ENCODE measurements around the gene SIL1.

SIL1 gene

DNA sequence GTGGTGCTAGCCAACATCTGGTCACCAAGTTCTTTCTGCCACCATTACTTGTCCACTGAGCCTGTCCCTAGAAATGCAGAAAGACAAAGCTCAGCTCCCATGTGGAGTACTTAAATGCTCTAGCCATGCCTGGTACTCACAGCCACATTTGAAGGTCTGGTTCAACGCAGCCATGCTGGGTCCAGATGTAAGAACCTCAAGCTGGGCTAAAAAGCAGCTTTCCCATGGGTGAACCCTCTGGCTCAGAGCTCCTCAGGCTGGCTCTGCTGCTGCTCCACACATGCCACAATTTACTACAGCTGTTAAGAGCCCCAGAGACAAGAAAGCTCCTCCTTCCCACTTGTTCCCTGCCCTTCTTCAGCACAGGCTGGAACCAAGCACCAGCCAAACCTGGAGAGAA, 225.9 kb downstream of the SIL1 start:
- Histone ChIP-seq H3K4me1 (ENCODE audit: control insufficient read depth, low read length) (no peaks in the 10 kb centered on the region), H3K9me2 (replicated peaks; ENCODE audit: control insufficient read depth, low read length) (no peaks in the 10 kb centered on the region), H3F3A (ENCODE audit: control insufficient read depth, insufficient read depth) (no peaks in the 10 kb centered on the region), H3K27ac (ENCODE audit: low read depth, low read length) (no peak overlapping the region), H3K9me3 (ENCODE audit: control insufficient read depth, insufficient read depth, low read length) (no peaks in the 10 kb centered on the region), H4K20me1 (ENCODE audit: control insufficient read depth, insufficient read depth, low read depth, low read length) (no peaks in the 10 kb centered on the region), H3K27me3 (ENCODE audit: control insufficient read depth, low read length) (no peaks in the 10 kb centered on the region), H3K36me3 (ENCODE audit: control insufficient read depth, low read length) (no peaks in the 10 kb centered on the region), H3K4me3 (ENCODE audit: low read length) (no peak overlapping the region), H3K4me2 (ENCODE audit: low read length) (no peak overlapping the region), H3K79me2 (ENCODE audit: control insufficient read depth, low read length) (no peaks in the 10 kb centered on the region)
- TF ChIP-seq, protein P1, sequence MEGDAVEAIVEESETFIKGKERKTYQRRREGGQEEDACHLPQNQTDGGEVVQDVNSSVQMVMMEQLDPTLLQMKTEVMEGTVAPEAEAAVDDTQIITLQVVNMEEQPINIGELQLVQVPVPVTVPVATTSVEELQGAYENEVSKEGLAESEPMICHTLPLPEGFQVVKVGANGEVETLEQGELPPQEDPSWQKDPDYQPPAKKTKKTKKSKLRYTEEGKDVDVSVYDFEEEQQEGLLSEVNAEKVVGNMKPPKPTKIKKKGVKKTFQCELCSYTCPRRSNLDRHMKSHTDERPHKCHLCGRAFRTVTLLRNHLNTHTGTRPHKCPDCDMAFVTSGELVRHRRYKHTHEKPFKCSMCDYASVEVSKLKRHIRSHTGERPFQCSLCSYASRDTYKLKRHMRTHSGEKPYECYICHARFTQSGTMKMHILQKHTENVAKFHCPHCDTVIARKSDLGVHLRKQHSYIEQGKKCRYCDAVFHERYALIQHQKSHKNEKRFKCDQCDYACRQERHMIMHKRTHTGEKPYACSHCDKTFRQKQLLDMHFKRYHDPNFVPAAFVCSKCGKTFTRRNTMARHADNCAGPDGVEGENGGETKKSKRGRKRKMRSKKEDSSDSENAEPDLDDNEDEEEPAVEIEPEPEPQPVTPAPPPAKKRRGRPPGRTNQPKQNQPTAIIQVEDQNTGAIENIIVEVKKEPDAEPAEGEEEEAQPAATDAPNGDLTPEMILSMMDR (IDR thresholded peaks at IDR 0.05; ENCODE audit: low read depth, low read length, poor library complexity, severe bottlenecking) = no peak
- TF ChIP-seq EZH2phosphoT487 (IDR thresholded peaks at IDR 0.05; ENCODE audit: borderline replicate concordance, low read length) = no peak

DNA sequence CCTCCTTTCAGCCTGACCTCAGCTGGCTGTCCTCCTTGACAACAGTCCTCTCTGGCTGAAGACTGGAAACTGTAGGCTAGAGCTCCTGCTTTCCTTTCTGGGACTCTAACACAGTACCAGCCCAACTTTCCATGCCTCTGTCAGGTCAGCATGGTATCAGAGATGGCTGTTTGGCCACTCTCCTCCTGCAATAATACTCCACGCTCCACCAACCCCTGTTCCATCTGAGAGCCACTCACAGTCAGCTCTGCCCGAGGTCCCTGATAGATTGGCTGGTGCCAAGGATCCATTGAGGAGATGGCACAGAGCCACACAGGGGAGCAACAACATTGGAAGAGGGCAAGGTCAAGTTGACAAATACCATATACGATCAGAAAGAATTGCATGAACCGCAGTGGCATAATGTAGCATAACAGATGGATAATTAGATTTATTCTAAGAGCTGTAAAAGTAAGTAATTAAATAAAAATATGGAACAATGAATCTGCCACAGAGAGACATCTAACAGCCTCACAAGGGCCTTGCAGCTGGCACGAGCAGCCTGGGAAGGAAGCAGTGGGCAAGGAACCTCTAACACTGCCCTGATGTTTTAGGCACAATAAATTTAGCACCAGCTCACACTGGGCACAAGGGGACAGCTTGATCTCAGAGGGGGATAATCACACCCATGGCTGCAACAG, 228.7 kb downstream of the SIL1 start:
- Histone ChIP-seq H3K4me3 (ENCODE audit: low read length) (no peak overlapping the region), H3K27ac (ENCODE audit: low read depth, low read length) (no peak overlapping the region), H3K79me2 (ENCODE audit: control insufficient read depth, low read length) (no peaks in the 10 kb centered on the region), H3F3A (ENCODE audit: control insufficient read depth, insufficient read depth) (no peaks in the 10 kb centered on the region), H3K27me3 (ENCODE audit: control insufficient read depth, low read length) (no peaks in the 10 kb centered on the region), H3K9me3 (ENCODE audit: control insufficient read depth, insufficient read depth, low read length) (no peaks in the 10 kb centered on the region), H3K4me1 (ENCODE audit: control insufficient read depth, low read length) (no peaks in the 10 kb centered on the region), H3K36me3 (ENCODE audit: control insufficient read depth, low read length) (no peaks in the 10 kb centered on the region), H3K4me2 (ENCODE audit: low read length) (no peak overlapping the region), H3K9me2 (replicated peaks; ENCODE audit: control insufficient read depth, low read length) (no peaks in the 10 kb centered on the region), H4K20me1 (ENCODE audit: control insufficient read depth, insufficient read depth, low read depth, low read length) (no peaks in the 10 kb centered on the region)
- no peak for TF ChIP-seq EZH2phosphoT487 (IDR thresholded peaks at IDR 0.05; ENCODE audit: borderline replicate concordance, low read length)
- TF ChIP-seq, protein P1 (IDR thresholded peaks at IDR 0.05; ENCODE audit: low read depth, low read length, poor library complexity, severe bottlenecking) = no peak

GRCh38 chr5:138968601-138969000, 229.6 kb downstream of the SIL1 start:
- H3K9me2 ChIP-seq (replicated peaks; ENCODE audit: control insufficient read depth, low read length) = no peaks in the 10 kb centered on the region
- H3F3A ChIP-seq (ENCODE audit: control insufficient read depth, insufficient read depth) = no peaks in the 10 kb centered on the region
- no peaks in the 10 kb centered on the region for H3K4me1 ChIP-seq (ENCODE audit: control insufficient read depth, low read length)
- no peaks in the 10 kb centered on the region for H3K9me3 ChIP-seq (ENCODE audit: control insufficient read depth, insufficient read depth, low read length)
- TF ChIP-seq, protein P1 (IDR thresholded peaks at IDR 0.05; ENCODE audit: low read depth, low read length, poor library complexity, severe bottlenecking) = no peak
- TF ChIP-seq EZH2phosphoT487 (IDR thresholded peaks at IDR 0.05; ENCODE audit: borderline replicate concordance, low read length) = no peak
- no peak overlapping the region for H3K4me3 ChIP-seq (ENCODE audit: low read length)
- H3K36me3 ChIP-seq (ENCODE audit: control insufficient read depth, low read length) = no peaks in the 10 kb centered on the region
- no peaks in the 10 kb centered on the region for H3K79me2 ChIP-seq (ENCODE audit: control insufficient read depth, low read length)
- no peak overlapping the region for H3K4me2 ChIP-seq (ENCODE audit: low read length)
- no peak overlapping the region for H3K27ac ChIP-seq (ENCODE audit: low read depth, low read length)
- no peaks in the 10 kb centered on the region for H4K20me1 ChIP-seq (ENCODE audit: control insufficient read depth, insufficient read depth, low read depth, low read length)
- H3K27me3 ChIP-seq (ENCODE audit: control insufficient read depth, low read length) = no peaks in the 10 kb centered on the region
